Stimulated activated CD8-positive, alpha-beta memory T cell treated with anti-CD3 and anti-CD28 coated beads, Interleukin-7, amount 100 ng/mL, for 1 hour (primary cell): Measurements from ENCODE around the gene MAGI2.
"Not testable (repeated sequence)": the region's sequence is repeated elsewhere in the genome, so short reads cannot be mapped to it uniquely, and the experiment has no call there.

Source experiments
- DNase-seq, 2 donors: peaks; one replicate each; pipeline ENCODE4 v3.0.0-alpha.2; 2020; ENCODE audit warnings: low read depth in 2 of 2

The MAGI2 gene

DNA sequence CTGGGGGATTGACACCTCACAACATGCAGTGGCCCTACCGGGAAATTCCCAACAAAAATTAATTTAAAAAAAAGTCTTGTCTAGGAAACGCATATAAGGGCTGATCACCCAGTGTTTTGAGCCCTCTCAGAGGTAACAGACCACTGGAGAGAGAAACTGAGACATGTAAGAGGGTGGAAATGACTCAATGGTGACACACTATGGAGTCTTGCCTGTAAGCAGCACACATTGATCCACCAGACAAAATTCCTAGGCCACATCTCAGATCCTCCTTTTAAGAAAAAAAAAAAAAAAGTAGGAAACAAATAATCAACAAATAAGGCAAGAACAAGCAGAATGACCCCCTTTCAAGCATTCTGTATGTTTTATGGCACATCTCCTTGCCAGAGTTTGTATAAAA, 296.2 kb downstream of the MAGI2 start:
- no peak for DNase-seq

DNA sequence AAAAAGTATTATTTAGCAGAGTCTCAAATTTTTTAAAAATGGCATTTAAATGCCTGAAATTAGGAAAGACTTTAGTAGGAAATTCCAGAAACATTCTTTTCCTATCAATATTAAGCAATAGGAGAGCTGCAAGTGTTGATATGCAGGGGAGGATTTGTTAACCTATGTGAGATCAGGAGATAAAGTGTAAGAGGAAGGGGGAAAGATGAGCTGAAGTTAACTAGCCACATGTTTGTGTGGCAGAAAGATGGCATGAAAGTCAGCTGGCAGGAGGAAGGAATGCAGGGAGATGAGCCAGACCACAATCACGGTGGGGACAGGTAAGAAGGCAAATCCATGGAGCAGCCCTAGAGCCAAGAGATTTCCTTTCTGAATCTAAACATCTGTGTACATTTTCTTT, 303.6 kb downstream of the MAGI2 start:
- no peak for DNase-seq

DNA sequence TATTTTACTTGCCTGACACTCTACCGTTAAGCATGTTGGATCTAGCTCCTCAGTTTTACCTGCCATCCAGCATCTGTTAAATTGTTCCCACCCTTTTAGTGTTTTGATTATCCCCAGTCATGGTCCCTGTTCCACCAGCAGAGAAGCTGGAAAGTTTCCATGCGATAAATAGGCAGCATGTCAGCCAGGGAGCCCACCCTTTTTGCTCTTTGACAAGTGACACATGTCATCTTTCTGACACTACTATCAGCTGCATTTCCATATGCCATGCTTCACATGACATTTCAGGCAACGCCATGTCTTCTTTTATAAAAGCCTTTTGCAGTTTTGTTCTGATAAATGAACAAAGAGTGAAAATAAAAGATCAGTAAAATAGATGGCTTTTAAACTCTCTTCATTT, 310.8 kb downstream of the MAGI2 start:
- no peak for DNase-seq

DNA sequence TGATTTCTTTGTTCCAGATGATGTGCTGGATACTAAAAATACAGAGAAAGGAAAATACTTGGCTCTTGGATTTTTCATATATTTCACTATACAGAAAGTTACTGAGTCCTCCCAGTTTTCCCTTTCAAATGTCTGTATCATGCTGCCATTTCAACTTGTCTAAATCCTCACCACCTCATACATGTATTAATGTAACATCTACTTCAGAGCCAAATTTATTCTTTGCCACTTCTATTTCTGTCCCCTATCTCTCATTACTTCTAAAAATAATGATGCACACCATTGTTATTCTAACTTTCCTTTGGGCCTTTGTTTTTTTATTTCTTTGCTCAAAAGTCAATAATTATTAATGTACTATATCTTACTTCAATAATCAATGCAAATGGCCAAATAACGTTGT, 312.2 kb downstream of the MAGI2 start:
- no peak for DNase-seq

DNA sequence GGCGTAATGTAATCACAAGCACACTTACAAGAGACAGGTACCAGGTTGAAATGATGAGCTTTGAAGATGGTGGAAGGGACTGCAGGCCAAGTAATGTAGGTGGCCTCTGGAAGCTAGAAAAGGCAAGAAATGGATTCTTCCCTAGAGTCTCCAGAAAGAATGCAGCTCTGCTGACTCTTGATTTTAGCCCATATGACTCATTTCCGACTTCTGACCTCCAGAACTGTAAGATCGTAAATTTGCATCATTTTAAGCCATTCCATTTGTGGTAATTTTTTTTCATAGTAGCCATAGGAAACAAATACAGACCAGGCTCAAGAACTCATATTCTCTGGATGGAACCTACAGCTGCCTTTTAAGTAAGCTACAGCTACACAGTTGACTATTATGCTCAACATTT, 315.5 kb downstream of the MAGI2 start:
- DNase-seq: no peak

DNA sequence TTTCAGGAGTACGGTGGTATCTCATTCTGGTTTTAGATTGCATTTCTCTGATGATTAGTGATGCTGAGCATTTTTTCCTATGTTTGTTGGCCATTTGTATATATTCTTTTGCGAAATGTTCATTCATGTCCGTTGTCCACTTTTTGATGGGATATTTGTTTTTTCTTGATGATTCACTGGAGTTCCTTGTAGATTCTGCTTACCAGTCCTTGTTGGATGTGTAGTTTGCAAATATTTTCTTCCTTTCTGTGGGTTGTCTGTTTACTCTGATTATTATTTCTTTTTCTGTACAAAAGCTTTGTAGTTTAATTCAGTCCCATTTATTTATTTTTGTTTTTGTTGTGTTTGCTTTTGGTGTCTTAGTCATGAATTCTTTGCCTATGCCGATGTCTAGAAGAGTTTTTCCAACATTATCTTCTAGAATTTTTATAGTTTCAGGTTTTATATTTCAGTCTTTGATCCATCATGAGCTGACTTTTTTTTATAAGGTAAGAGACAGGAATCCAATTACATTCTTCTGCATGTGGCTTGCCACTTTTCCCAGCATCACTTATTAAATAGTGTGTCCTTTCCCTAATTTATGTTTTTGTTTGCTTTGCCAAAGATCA, 320.5 kb downstream of the MAGI2 start:
- no peak for DNase-seq

DNA sequence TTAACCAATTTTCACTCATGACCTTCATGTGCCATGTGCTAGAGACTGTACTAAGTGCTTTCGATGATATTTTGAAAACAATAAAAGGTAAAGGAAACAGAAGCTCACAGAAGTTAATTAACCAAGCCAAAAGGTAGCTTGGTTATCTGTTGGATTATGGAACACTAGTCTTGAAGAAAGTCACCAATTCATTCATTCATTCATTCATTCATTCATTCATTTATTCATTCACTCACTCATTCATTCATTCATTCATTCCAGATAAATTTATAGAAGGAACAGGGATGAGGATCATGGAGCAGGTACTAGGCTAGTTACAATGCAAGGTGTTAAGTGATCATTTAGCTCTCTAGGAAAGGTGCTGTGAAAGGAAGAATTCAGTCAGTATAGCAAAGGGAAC, 322.8 kb downstream of the MAGI2 start:
- DNase-seq: no peak

DNA sequence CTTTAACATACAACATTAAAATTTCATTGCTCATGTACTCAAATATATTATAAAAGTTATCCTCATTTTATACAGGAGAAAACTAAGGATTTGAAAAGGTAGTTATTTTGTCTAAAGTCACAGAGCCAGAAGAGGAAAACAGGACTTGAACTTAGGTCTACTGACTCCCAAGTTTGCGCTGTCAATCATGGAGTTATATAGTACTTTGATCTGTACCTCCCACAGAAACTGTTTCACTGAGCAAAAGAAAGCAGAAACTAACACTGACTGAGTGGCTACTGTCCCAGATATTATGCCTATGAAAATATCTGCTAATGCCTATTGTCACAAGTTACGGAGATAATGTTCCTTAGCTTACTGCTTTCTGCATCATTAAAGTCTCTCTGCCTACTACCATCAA, 329.1 kb downstream of the MAGI2 start:
- no peak for DNase-seq

DNA sequence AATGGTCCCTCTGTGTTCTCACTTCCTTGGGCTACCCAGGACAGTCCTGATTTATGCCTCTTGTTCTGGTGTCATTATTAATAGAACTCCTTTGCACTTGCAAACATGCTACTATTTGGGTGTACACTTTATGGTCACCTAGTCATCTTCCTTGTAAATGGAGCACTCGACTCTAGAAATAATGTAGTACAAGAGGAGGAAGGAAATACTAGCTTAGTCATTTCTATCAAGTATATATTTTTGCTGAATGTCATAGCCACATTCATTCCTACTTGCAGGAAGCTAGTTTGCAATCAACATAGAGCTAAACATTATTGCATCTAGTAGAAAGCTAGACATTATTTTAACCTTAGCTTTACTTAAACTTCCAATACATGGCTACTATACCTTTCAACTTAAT, 335.3 kb downstream of the MAGI2 start:
- DNase-seq: no peak

DNA sequence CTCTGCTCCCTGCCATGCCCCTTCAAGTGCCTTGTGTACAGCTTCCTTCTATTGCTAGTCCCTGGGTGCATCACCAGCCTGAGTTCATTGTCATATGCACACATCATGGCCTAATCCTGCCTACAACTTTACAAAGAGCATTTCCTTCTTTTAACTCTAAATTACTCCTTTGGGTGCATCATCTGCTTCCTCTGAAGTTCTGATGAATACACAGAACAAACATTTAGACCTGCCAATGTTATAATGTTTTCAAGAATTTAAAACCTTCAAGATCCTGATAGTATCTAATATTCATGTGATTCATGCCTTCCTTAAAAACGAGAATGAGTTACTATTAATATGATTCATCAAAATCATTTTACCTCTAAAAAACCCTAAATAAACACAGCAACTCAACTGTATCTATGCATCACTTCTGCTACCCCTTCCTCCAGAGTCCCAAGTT, 357.1 kb downstream of the MAGI2 start:
- no peak for DNase-seq

DNA sequence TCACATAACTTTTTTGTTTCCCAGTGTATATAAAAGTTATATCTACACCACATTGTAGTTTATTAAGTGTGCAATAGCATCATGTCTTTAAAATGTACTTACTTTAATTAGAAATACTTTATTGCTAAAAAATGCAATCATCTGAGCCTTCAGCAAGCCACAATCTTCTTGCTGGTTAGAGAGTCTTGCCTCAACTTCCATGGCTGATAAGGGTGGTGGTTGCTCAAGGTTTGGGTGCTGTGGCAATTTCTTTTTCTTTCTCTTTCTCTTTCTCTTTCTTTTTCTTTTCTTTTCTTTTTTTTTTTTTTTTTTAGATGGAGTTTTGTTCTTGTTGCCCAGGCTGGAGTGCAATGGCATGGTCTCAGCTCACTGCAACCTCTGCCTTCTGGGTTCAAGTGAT, 360.0 kb downstream of the MAGI2 start:
- DNase-seq: no peak

DNA sequence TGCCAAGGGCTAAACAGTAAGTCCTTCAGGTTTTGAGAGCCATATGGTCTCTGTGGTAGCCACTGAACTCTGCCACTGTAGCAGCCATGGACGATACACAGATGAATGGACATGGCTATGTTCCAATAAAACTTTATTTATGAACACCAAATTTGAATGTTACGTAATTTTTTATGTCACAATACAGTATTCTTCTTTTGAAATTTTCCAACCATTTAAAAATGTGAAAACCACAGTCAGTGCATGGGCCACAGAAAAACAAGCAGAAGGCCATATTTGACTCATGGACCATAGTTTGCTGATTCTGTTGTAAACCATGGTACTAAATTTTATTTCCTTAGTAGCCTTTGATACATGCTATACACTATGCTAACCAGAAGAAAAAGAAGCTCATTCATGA, 361.8 kb downstream of the MAGI2 start:
- DNase-seq: no peak

DNA sequence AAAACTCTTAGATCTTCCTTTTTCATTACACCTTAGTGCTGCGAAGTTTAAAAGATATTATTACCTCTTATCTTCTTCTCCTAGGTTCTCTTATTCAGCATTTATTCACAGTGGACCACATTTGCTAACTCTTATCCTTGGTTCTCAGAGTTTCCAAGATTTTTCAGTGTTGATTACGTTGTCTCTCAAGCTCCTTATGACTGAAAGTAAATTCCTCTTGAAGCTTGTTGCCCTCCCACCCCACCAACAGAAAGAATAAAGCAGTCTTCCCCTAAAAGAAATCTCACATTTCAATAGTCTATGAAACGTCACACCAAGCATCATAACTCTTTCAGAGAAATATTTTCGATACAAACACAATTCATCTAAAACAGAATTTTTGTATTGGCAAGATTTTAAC, 362.5 kb downstream of the MAGI2 start:
- DNase-seq: no peak

DNA sequence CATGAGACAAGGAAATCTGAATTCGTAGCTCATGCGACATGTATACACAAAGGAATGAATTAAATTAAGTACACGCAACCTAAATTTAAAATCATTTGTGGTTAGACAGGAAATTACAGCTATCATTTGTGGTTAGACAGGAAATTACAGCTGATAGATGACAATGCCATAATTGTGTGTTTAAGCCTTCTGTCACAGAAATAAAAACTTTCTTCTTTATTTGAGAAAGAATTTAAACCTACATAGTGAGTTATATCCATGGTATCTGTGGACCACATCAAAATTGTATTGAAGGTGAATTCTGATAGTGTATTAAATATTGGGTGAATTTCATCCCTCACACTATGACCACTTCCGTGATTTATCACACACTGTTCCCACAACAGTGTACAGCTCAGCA, 362.9 kb downstream of the MAGI2 start:
- DNase-seq: no peak

DNA sequence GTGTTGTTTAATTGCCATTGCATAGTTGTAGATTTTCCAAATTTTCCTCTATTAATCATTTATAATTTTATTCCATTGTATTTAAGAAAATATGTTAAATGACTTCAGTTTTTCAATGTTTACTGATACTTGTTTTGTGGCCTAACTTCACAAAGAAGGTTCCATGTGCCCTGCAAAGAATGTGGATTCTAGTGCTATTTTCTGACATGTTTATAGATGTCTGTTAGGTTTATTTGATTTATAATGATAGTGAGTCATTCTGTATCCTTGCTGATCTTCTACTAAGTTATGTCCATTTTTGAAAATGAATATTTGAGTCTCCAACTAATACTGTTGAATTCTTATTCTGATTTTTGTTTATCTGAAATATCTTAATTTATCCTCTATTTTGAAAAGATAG, 369.0 kb downstream of the MAGI2 start:
- DNase-seq: no peak

DNA sequence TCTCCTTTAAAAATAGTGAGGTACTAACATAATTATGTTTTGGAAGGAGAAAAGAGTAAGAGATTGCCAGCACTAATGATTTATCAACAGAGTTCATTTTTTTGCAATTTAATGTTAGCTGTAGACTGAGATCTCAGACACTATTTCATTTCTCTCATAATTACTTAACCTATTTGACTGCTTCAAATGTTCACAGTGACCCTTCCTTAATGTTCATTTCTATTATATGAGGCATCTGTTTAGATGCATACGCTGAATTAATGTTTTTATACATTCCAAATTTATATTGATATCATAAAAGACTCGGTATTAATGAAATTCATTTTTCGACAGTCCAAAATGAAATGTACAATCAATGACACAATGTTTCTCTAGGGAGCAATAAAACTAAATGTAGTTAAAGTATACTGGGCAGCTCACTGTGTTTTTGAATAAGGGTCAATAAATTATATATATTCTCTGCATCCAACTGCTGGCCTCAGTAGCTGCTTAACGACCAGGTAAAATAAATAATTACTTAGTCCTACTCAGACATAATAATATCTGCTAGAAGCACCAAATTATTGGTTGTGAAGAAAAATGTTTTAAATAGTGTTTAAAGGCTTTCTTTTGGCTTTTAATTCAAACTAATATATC, 373.4 kb downstream of the MAGI2 start:
- no peak for DNase-seq

DNA sequence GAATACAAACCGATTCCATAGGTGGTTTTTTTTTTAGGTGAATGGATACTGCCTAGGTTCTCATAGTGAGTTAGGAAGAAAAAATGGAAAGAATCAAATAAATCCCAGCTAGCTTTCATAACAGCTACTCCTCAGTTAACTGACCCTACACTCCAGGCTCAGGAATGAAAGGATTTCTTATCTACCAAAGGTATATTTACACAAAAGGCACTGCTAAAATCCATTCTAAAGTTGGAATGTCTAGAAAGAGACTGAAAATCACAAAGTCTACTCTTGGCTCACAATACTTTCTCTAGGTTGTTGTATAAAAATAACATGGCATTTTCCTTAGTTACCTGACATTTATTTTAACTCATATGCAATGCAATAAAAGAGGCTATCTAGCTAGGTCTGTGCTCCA, 375.2 kb downstream of the MAGI2 start:
- DNase-seq: no peak

DNA sequence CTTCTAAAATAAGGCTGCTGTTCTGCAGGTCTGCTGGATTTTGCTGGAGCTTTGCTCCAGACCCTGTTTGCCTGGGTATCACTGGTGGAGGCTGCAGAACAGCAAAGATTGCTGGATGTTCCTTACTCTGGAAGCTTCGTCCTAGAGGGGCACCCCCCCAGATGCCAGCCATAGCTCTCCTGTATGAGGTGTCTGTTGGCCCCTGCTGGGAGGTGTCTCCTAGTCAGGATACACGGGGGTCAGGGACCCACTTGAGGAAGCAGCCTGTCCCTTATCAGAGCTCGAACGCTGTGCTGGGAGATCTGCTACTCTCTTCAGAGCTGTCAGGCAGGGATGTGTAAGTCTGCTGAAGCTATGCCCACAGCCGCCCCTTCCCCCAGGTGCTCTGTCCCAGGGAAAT, 382.3 kb downstream of the MAGI2 start:
- not testable (repeated sequence) for DNase-seq

DNA sequence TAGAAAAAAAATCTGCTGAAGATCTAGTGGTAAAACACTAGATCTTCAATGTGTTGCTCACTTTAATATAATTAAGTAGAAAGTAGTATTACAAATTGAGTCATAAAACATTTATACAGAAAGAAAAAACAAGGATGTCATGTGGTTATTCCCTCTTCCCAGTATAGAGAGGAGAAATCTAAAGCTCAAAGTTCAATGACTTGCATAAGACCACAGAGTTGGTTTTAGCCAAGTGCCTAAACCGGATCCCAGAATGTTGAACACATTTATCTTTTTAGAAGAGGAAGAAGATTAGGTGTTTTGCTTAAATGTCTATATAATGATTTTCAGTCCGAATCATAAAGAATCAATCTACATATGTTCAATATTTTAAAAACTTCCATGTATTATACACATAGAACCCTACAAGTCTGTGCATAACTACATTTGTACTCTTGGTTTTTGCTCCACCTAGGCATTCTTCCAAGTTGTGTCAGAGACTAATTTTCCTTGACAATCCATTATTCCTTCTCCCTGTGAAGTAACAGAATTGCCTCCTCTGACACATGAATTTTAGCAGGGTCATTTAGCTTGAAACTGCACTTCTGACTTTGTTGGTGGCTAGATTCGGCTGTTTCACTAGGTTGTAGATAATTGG, 389.2 kb downstream of the MAGI2 start:
- DNase-seq: no peak

DNA sequence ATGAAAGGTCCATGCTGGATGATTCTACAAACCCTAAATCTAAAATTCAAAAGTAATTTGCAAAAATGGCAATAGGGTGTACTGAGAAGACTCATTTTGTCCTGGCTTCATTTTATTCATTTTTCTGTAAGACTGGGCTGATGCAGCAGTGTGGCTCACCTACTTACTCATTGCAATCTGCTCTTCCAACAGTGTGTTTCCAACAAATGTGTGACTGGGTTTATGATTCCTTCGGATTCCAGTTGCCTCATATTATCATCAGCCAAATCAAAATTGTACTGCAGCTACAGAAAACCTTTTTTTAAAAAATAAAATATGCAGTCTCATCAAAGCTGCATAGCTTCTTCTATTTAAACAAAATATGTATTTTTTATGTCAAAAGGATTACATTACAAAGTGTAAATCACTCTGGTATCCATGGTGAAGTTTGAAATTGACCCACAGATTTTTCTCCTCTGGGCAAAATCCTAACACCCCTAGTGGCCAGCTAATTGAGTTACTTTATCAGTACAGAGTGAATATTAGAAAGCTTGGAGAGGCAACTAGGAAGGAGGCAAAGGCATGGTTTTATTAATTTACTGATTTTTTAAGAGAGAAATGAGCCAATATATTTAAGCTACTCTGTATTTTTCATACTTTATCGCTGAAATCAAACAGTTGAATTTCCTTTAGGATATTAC, 390.3 kb downstream of the MAGI2 start:
- DNase-seq: no peak

DNA sequence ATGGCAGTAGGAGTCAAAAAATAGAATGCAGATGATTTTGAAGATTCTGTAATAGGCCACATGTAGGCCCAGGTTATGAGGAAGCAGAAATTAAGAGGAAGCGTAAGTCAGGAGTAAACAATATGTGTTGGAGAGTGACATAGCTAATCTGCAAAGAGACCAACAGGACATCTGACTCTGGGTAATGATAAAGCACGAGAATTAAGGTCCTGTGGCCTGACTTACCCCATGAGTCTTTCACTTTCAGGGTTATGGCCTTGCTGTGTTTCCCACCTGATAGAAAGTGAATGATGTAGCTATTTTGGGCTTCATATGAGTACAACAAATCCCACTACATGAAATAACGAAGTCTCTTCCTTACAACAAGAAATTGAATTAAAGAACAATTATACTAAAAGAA, 393.0 kb downstream of the MAGI2 start:
- DNase-seq: no peak

DNA sequence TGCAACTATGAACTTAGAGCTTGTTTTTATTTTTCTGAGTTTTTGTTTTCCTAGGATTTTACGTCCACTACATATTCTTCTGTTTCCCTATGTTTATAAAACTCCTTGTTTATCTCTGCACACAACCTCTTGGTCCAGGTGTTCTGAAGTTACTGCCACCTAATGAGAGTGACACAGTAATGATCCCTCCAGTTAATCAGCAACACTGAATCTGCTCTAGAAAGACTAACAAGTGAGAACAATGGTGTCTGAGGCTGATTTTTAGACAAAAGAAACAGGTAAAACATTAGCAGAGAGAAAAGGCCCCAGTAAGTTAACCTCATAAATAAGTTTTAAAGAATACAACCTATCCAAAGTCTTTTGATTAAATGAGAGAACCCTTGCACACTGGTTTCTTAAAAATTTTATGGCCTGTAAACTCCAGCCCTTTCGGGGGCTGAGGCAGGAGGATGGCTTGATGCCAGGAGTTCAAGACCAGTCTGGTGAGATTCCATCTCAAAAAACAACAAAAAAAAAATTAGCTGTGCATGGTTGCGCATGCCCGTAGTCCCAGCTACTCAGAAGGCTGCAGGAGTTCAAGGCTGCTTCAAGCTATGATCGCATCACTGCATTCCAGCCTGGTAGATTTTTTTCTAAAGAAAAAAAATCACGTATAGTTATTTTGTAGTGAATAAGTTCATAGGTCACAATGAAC, 397.6 kb downstream of the MAGI2 start:
- no peak for DNase-seq
